Tibial nerve (tissue), 4 donors: ENCODE data around the gene FBF1.

ENCODE experiments used
- CTCF ChIP-seq, 5 experiments: fragments of 200-600 bp in 3 of 5; fragments of 450-650 bp in 2 of 5; sonication (generic) in 3 of 5; IDR thresholded peaks; one replicate each; pipeline ENCODE4 v1.5.1; 2016 to 2019; ENCODE audit warnings: antibody characterized with exemption in 5 of 5, mild to moderate bottlenecking in 3 of 5, moderate library complexity in 2 of 5
- EP300 ChIP-seq, 2 donors: sonication (generic); formaldehyde crosslinking; IDR thresholded peaks; one replicate each; pipeline ENCODE4 v1.6.1; 2017; ENCODE audit warnings: antibody characterized with exemption in 2 of 2, mild to moderate bottlenecking in 1 of 2
- POLR2A ChIP-seq, 2 donors: fragments of 450-650 bp; IDR thresholded peaks; one replicate each; pipeline ENCODE4 v1.6.1; 2017; ENCODE audit warnings: antibody characterized with exemption in 2 of 2, mild to moderate bottlenecking in 2 of 2, moderate library complexity in 2 of 2

- TF ChIP-seq CTCF (IDR thresholded peaks at IDR 0.05) (no peak), EP300 (IDR thresholded peaks at IDR 0.05) (no peak), POLR2A (IDR thresholded peaks at IDR 0.05) (no peak)
These were observed 8.0 kb downstream of the FBF1 start for GRCh38 chr17:75932852-75933251.
